GM19395 (cell line): Measurements from ENCODE around the gene GMDS.

ENCODE experiments used
- ATAC-seq: cut with Tn5 transposase; IDR thresholded peaks from one replicate; pipeline ENCODE4 v1.9.1; 2021; ENCODE audit warnings: mild to moderate bottlenecking, moderate library complexity; ENCODE audit not compliant: unreplicated experiment

The GMDS gene

GRCh38 chr6:2242311-2242710 is 3.1 kb downstream of the GMDS start:
- no peak for ATAC-seq

GRCh38 chr6:2240961-2241360 is 4.4 kb downstream of the GMDS start:
- ATAC-seq, result no peak

GRCh38 chr6:2237001-2237400 is 8.4 kb downstream of the GMDS start:
- ATAC-seq, result no peak

- no peak for ATAC-seq
Observed at GRCh38 chr6:2235777-2236495, 9.5 kb downstream of the GMDS start.

GRCh38 chr6:2232445-2232844 is 13.0 kb downstream of the GMDS start:
- ATAC-seq, result peak; percentile 74

- ATAC-seq, result no peak
Observed at GRCh38 chr6:2231438-2231837, 14.0 kb downstream of the GMDS start.

GRCh38 chr6:2230659-2231277 is 14.6 kb downstream of the GMDS start:
- ATAC-seq, result peak; percentile 61

- ATAC-seq, result no peak
Observed at GRCh38 chr6:2229742-2230141, 15.7 kb downstream of the GMDS start.

- ATAC-seq, result no peak
Observed at GRCh38 chr6:2229039-2229438, 16.4 kb downstream of the GMDS start.

GRCh38 chr6:2228392-2228791 is 17.0 kb downstream of the GMDS start:
- no peak for ATAC-seq

- ATAC-seq, result no peak
Observed at GRCh38 chr6:2226775-2227174, 18.6 kb downstream of the GMDS start.

GRCh38 chr6:2225422-2226392 is 19.7 kb downstream of the GMDS start:
- ATAC-seq, result no peak

GRCh38 chr6:2224847-2225382 is 20.5 kb downstream of the GMDS start:
- no peak for ATAC-seq

GRCh38 chr6:2222275-2222842 is 23.0 kb downstream of the GMDS start:
- peak; percentile 31 for ATAC-seq

GRCh38 chr6:2221726-2222274 is 23.6 kb downstream of the GMDS start:
- peak; percentile 62 for ATAC-seq

- ATAC-seq, result no peak
Observed at GRCh38 chr6:2220154-2220553, 25.3 kb downstream of the GMDS start.

- no peak for ATAC-seq
Observed at GRCh38 chr6:2218866-2219265, 26.5 kb downstream of the GMDS start.

- ATAC-seq, result no peak
Observed at GRCh38 chr6:2216794-2217383, 28.5 kb downstream of the GMDS start.

- no peak for ATAC-seq
Observed at GRCh38 chr6:2215342-2215741, 30.1 kb downstream of the GMDS start.

- no peak for ATAC-seq
Observed at GRCh38 chr6:2213086-2213485, 32.3 kb downstream of the GMDS start.
